GM12801 (cell line): ENCODE measurements around the gene MRRF.

ENCODE experiments used
- CTCF ChIP-seq: IDR thresholded peaks from one replicate; pipeline ENCODE4 v1.5.1; 2011; ENCODE audit warnings: control low read depth; ENCODE audit not compliant: insufficient read length; ENCODE audit errors: extremely low read depth

The MRRF gene

GRCh38 chr9:122342323-122343050 is 77.8 kb downstream of the MRRF start:
- no peak for TF ChIP-seq CTCF

DNA sequence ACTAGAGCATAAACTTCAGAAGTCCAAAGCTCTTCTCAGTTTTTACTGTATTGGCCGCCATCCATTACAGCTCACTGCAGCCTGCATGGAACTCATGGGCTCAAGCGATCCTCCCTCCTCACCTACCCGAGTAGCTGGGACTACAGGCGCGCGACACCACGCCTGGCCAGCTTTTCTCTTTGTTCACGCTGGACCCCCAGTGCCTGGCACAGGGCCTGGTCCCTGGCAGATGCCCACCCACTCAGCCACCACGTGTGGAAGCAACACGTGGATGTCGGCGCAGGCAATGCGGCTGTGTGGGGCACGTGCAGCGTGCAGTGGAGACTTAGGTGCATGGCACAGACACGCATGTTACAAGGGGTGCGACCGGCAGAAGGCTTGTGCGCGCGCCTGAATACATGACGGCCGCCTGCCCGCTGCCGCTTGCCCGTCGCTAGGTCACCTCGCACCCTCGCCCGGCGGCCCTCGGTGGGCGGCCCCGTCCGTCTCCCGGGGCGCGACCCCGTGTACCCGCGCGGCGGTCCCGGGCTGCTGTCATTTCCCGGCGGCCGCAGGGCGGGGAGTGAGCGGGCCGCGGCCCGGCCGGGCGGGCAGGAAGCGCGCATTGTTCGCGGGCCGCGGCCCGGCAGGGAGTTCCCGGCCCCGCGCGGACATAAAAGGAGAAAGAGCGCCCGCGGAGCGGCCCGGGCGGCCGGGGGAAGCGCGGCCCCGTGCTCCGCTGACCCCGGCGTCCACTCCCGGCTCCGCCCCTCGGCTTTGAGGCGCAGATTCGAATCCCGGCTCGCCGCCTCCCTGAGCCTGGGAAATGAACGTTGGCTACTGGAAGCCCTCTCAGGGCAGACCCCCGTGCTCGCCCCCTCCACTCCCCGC is 82.0 kb downstream of the MRRF start:
- no peak for TF ChIP-seq CTCF

GRCh38 chr9:122347348-122348287 is 82.9 kb downstream of the MRRF start:
- no peak for TF ChIP-seq CTCF

GRCh38 chr9:122348288-122348777 is 83.7 kb downstream of the MRRF start:
- TF ChIP-seq CTCF, result no peak

GRCh38 chr9:122348791-122349190 is 84.1 kb downstream of the MRRF start:
- TF ChIP-seq CTCF, result no peak

GRCh38 chr9:122349201-122349600 is 84.5 kb downstream of the MRRF start:
- no peak for TF ChIP-seq CTCF
